ENCODE data around the gene EYS.
A peak's percentile ranks its signal among the peaks of the same experiment; 100 is the strongest.

EYS gene

DNA sequence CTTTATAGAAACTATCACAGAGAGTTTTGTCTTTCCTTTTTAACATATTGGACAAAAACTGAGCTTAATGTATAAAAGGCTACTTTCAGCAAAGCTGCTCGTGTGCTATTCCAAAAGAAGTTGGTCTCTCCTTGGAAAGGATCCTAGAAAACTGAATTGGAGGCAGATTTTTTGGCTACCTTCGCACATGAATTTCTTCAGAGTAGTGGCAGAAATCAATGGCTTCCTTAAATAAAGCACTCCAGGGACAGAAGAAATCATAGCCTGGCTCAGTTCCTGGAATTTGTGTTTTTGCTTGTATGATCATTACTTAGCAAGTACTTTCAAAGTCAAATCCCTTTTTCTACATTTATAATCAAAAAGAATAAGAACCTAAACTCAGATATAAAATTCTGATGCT is 1291.1 kb downstream of the EYS start:
- DNase-seq = peak; percentile 75

DNA sequence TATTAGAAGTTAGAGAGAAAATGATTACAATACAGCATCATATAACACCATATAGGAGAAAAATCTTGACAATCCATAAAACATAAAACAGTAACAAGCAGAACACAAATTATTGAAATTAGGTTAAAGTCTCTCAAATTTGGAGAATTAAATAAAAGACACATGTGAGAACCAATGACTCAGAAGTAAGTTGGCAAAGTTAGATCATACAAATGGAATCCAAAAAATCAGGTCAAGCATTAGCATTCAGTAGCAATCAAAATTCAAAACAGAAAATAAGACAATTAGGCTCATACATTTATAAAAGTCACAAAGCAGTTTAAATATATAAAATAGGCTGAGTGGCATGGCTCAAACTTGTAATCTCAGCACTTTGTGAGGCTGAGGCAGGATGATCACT is 1295.8 kb downstream of the EYS start:
- DNase-seq = no peak

DNA sequence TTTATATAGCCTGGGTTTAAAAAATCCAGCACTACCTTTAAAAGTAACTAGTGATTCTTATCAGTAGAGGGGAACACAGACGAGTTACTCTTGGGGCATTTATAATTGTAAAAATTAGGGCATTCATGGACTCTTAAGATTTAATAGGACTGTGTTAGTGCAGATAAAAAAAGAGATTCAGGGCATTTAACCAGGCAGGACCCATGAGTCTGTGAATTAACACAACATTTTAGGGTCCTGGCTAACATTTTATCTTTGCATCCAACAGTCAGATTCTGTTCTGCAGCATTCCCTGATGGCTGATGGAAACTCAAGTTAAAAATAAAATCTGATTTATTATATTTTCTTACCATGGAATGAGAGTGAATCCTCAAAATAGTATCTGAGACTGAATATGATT is 1297.1 kb downstream of the EYS start:
- no peak for DNase-seq

DNA sequence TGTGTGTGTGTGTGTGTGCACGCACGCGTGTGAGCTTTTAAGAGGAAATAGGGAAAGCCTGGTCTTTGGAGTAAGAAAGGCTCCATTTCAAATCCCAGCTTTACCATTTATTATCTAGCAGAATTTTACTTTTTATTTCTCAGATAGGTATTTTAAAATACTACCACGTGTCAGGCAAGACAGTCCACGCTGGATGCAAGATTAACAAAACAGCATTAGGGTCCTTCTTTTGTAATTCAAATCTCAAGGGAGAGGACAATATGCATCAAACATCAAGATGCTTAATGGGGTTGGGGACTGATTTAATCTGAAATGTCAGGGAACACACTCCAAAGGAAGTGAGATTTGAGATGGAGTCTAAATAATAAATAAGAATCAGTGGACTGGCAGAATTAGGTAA is 1302.6 kb downstream of the EYS start:
- peak; percentile 70 for DNase-seq

DNA sequence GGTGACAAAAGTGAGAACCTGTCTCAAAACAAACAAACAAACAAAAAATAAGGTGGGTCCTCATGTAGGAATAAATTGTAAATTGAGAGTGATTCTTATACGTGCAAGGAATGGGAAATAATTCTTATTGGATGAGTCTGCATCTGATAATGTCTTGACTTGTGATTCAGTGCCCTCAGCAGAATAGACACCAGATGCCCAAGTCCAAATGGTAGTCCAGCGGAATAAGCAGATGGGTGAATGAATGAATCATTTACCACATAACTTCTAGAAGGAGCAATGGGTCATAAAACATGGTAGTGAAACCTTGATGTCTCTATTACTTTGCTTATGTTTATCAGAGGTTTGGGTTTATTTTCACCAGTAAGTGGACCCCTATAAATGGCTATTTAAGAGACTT is 1323.7 kb downstream of the EYS start:
- DNase-seq = no peak

DNA sequence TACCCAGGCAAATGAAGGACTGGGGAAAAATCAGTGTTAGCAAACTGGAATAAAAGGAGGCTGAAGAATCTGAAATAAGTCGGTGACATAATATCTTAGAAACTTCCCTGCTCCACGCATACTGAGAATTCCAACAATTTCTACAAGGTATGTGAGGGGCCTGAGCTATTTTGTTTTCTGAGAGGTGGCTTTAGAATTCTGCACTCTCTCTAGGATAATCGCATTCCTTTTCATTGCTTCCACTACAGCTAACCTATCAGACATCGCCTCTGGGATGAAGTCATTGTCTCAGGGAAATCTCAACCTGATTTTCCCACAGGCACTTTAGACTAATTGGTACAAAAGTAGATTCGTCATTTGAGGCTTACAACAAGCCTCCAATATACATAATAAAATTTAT is 1330.6 kb downstream of the EYS start:
- DNase-seq = no peak

DNA sequence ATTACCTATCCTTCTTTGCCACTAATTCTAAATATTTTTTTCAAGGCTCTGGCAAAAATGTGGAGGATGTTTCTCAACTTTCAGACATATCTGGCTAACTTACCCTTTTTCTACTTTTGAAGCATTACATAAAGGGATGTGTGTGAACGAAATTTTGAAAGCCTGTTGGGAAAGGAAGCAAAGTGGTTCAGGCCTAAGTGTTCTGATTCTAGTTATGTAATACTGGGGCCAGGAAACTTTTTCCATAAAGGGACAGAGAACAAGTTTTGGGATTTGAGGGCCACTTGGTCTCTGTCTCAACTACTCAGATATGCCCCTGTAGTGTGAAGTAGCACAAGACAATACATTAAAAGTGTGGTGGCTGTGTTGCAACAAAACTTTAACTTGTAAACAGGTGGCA is 1349.6 kb downstream of the EYS start:
- no peak for DNase-seq

DNA sequence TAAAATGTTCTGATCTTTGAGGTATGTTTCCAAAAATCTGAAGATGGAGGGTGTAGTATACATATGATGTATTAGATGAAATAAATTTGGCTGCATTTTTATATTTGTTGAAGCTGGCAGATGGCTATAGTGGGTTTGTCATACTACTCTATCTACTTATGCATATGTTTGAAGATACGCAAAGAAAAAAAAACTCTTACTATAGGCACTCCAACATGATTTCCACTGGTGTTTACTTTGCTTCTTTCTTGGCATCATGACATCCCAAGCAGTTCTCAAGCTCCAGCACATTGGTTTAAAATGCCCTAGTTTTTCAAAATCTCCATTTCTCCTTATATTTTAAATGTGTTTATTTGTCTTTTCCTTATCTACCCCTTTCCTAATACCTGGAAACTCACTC is 1359.6 kb downstream of the EYS start:
- DNase-seq = no peak

DNA sequence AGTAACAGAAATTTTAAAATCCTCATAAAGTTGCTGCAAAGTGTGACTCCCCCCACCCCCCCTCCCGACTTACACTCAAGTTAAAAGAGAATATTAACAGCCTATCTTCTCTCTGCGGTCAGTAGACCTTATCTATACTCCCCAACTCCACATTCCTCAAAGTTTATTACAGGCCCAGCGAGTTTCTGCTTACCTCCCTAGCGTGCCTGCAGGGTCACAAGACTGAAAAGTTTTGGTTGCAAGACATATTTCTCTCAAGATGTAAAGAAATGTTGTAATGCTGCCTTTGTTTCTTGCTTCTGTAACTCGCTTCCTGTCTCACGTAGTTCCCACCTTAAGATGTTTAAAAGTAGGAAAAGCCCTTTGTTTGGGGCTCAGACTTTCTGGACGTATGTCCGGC is 1371.8 kb downstream of the EYS start:
- no peak for DNase-seq

DNA sequence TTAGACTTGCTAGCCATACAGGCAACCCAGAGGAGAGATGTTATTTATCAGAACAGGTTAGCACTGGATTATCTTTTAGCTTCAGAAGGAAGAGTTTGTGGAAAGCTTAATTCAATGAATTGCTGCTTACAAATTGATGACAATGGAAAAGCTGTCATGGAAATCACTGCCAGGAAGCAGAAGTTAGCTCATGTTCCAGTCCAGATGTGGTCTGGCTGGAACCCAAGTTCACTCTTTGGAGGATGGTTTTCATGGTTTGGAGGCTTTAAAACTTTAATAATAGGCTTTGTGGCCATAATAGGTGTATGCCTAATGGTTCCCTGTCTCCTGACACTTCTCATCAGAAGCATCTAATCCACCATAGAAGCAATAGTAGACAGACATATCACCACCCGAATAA is 1372.4 kb downstream of the EYS start:
- DNase-seq = no peak

DNA sequence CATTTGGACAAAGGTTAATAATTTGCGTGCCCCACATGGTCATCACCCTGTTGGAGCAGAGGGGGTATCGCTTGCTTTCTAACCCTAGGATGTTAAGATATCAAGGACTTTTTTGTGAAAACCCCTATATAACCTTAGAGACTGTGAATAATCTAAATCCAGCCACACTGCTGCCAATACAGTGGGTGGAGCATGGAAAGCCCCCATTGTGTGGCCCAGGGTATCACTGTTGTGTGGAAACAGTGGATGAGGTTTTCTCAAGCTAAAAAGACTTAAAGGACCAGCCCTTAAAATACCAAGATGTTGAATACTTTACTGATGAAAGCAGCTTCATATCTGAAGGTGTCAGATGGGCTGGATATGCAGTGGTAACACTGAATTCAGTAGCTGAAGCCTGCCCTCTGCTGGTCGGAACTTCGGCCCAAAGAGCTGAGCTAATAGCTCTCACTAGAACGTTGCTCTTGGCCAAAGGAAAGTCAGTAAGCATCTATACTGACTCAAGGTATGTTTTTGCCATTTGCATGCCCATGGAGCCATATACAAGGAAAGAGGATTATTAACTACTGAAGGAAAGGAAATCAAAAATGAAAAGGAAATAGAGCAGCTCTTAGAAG is 1376.2 kb downstream of the EYS start:
- peak; percentile 70 for DNase-seq

DNA sequence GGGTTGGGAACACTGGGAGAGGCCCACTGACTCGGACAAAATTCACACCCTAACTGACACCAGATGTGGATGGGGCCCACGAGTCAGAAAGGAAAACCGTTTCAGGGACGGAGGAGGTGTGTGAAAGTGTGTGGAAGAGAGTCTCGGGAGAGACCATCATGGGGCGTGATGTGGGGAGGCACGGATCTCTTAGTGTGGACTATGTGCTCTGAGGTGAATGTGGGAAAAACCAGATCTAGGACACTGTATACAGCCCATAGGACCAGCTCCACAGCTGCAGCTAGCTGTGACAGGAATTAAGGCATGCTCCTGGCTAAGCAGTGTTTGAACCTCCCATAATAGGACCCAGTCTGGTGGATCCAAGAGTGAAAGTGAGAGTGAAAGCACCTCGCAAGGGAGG is 1380.1 kb downstream of the EYS start:
- DNase-seq = no peak

DNA sequence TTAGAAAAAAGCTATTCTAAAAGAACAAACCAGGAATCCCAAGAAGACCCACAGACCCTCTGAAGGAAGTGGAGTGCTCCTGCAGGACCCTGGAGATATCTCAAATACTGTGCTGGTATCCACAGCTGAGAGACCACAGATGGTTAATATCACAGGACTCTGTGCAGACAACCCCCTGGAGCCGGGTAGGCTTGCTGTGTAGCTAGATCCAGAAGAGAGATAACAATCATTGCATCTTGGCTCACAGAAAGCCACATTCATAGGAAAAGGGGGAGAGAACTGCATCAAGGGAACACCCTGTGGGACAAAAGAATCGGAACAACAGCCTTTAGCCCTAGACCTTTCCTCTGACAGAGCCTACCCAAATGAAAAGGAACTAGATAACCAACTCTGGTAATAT is 1381.9 kb downstream of the EYS start:
- no peak for DNase-seq

DNA sequence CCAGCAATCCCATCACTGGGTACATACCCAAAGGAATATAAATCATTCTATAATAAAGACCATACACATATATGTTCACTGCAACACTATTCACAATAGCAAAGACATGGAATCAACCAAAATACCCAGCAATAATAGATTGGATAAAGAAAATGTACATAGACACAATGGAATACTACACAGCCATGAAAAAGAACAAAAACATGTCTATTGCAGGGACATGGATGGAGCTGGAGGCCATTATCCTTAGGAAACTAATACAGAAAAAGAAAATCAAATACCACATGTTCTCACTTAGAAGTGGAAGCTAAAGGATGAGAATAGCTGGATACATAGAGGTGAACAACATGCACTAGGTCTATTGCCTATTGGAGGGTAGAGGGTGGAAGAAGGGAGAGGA is 1396.8 kb downstream of the EYS start:
- no peak for DNase-seq

DNA sequence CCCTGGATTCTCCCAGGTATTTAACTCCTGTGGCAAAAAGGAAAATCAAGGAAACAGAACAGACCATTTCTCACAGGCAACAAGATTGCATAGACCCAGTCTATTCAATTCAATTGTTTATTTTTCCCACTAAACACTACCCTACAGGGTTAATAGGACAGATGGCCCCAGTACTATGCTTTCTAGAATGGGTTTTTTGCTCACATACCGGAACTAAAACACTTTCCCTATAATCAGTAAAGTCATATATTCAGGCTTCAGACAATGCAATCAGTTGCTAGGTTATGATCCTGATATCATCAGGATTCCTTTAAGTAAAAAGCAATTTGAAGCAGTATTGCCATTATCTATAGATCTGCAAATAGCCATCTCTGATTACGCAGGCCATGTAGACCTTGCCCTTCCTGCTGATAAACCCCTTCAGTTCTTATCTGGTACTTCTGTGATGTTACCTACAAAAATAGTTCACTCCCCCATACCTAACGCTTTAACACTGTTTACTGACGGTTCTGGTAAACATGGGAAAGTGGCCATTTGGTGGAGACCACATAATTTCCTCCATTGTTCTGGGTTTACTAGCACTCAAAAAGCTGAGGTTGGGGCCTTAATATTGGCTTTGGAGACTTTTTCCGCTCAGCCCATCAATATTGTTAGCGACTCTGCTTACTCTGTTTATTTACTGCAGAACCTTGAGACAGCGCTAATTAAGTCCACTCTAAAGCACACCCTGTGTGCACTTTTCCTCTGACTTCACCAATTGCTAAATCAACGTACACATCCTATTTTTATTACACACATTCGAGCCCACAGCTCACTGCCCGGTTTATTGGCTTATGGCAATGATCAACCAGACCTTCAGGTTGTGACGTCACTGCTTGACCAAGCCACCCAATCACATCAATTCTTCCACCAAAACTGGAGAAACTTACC is 1405.5 kb downstream of the EYS start:
- DNase-seq = no peak

DNA sequence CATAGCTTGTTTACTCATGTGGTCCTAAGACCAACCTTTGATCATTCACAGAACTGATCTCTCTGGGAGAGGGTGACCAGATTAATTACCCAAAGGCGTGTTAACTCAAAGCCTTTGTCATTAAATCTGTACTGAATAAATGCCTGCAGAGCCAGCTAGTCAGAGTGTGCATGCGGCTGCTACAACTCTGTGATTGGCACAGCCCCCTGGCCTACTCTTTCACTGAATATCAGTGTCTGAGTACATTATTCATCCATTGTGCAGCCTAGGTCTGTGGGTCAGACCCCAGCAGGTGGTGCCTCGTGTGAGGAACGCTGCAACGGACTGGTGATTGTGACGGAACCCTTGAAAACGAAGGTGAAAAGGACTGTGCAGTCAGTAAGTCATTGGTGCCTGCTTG is 1407.8 kb downstream of the EYS start:
- no peak for DNase-seq

DNA sequence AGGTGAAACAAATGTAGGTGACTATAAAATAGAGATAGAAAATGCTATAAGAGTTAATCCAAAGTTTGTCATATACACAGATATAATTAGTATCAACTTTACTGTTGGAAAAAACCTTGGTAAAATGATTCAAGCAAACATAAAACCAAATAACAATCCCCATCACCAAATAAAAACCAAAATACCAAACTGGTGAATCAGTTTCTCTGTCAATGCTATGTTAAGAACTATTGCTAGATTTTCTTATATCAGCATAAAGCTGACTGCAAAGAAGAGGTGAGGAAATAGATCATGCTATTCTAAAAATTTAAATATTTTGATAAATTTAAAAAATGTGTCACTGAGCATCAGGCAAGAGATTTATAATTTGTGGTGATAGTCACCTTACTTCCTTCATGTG is 1413.0 kb downstream of the EYS start:
- DNase-seq = no peak

DNA sequence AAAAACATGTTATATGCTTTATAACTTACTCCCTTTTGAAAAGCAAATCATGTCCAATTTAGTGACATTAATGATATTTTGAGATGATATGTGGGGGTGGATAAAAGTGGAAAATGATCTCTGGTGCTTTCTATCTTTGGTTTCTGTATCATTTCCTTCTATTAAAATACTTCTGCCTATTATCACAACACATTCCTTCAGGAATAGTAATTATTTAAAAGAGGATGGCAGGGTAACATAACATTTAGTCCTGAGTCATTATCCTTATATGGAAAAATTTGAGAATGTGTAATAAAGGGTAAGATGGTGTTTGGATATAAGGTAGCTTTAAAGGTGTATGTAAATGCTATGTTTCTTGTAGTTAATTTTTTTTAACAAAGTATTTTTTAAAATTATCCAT is 1413.7 kb downstream of the EYS start:
- no peak for DNase-seq

DNA sequence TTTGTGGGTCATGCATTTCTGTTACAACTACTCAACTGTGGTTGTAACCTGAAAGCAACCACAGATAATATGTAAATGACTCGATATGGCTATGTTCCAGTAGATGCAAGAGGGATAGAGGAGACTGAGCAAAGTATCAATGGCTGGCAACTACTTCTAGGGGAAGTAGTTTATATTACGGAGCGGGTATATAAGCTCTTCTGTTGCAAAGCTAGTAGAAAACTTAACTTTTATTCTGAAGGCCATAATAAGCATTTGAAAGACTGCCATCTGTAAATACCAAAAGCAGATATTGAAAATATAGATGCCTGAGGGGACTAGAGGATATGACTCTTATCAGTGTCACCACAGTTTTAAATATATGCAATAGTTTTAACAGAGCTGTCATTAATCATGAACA is 1416.2 kb downstream of the EYS start:
- DNase-seq = peak; percentile 7

DNA sequence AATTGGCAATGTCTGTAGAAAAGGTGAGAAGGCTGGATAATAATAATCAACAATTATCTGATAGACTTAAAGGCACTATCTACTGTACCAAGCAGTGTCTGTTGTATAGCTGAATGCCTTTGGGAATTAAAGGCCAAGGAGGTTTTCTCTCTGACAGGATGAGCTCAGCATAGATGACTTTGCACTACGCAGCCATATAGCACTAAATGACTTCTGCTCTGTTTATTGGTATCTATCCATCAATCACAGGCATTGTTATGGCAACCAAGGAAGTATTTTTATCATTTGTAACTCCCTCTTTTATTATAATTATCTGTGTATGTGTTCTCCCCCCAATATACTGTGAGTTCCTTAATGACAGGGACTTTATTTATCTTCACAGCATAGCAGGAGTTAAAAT is 1417.1 kb downstream of the EYS start:
- DNase-seq = no peak

DNA sequence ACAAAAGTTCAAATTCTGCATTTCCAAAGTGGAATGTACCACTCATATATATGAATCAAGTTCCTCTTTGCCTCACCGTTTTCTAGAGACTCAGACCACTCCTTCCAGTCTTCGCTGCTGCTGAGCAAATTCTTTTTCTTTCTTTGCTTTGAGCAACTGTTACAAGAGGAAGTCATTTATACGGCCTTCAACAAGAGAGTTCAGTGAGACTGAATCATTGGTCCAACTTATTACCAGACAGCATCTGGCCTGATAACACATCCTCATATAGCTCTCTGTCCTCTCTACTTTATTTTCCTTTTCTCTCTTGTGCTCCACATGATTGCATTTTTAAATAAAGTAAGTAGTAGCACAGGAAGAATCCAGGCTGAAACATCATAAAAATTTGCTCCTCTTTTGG is 1418.7 kb downstream of the EYS start:
- DNase-seq = no peak

DNA sequence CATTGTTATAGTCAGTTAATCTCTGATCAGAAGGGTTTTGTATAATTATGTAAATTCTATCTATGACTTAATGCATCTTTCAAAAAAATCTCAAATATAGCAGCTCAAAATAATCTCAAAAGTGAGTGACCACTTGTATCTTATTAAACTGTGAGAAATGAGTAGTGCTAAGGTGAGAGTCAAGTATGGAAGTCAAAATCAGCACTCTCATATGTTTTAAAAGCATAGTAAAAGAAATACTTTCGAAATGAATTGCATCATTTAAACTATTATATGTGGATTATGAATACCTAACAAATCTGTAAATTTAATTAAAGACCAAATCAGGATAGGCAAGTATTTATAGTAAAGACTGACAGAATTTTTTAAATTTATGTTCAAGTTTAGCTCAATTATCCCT is 1425.9 kb downstream of the EYS start:
- no peak for DNase-seq

DNA sequence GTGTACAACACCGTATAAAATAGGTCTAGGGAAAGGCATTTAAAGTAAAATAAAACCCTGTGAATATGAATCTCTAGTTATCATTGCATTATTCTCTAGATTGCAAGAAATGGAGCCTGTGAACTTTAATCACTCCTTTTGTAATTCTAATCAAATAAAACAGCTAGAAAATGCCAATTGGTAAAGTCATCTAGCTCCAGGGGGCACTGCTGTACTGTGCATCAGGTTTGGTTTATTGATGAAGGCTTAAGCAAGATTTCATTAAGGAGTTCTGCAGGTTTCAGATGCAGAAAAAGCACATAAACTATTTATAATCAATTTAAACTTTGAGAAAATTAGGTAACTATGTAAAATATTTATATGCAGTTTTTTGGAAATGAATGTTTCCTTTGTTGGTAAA is 1426.5 kb downstream of the EYS start:
- peak; percentile 86 for DNase-seq

DNA sequence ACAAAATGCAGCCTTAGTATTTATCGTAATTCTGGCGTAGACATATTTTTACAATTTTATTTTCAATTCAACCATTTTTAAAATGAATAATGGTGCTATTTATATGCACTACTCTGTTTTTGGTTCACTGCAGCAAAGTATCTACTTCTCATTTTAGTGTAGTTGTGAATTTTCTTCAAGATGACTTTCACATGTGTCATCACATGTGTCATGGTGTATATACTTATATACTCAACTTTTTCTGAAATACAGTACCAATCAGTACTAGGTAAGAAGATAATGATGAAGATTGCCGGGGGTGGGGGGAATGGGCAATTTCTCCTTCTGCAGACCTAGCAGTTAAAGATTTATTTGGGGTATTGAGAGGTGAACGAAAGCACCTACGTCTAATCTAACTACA is 1436.9 kb downstream of the EYS start:
- no peak for DNase-seq

DNA sequence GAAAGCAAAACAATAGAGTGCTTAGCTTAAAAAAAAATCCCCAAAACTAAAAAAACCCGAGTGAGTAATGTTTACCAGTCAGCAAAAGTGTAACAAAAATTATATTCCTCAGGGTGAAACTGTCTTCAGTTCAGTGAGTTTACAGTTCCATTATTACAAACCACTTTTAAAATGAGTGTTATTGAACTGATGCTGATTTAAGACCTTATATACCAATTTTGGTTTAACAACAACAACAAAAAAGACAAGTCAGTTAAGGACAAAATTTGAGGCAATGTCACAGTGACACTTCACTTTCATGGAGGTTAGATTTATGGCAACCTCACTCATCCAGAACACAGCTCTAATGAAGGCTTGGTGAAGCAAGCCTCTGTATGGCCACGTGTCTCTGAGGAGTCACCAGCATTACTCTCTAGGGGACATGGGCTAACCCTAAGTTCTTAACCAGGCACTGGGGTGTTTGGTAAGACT is 1440.6 kb downstream of the EYS start:
- no peak for DNase-seq

All from eye (tissue), 1 donor.